Epithelial cell of umbilical artery (primary cell): ENCODE data around the gene KCNH1. TPM values are rescaled to one million over a fixed set of nuclear protein-coding genes. Genes with fewer than 3 reads are reported as not detected.

ENCODE experiments used
- total RNA-seq: library from RNA; depleted of rRNA; stranded (reverse); fragments of >200 nt; gene quantifications from 2 replicates; pipeline ENCODE4 v1.2.3, GENCODE V29; 2014

Gene KCNH1, protein sequence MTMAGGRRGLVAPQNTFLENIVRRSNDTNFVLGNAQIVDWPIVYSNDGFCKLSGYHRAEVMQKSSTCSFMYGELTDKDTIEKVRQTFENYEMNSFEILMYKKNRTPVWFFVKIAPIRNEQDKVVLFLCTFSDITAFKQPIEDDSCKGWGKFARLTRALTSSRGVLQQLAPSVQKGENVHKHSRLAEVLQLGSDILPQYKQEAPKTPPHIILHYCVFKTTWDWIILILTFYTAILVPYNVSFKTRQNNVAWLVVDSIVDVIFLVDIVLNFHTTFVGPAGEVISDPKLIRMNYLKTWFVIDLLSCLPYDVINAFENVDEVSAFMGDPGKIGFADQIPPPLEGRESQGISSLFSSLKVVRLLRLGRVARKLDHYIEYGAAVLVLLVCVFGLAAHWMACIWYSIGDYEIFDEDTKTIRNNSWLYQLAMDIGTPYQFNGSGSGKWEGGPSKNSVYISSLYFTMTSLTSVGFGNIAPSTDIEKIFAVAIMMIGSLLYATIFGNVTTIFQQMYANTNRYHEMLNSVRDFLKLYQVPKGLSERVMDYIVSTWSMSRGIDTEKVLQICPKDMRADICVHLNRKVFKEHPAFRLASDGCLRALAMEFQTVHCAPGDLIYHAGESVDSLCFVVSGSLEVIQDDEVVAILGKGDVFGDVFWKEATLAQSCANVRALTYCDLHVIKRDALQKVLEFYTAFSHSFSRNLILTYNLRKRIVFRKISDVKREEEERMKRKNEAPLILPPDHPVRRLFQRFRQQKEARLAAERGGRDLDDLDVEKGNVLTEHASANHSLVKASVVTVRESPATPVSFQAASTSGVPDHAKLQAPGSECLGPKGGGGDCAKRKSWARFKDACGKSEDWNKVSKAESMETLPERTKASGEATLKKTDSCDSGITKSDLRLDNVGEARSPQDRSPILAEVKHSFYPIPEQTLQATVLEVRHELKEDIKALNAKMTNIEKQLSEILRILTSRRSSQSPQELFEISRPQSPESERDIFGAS
- total RNA-seq, result not detected in 2 replicates

DNA sequence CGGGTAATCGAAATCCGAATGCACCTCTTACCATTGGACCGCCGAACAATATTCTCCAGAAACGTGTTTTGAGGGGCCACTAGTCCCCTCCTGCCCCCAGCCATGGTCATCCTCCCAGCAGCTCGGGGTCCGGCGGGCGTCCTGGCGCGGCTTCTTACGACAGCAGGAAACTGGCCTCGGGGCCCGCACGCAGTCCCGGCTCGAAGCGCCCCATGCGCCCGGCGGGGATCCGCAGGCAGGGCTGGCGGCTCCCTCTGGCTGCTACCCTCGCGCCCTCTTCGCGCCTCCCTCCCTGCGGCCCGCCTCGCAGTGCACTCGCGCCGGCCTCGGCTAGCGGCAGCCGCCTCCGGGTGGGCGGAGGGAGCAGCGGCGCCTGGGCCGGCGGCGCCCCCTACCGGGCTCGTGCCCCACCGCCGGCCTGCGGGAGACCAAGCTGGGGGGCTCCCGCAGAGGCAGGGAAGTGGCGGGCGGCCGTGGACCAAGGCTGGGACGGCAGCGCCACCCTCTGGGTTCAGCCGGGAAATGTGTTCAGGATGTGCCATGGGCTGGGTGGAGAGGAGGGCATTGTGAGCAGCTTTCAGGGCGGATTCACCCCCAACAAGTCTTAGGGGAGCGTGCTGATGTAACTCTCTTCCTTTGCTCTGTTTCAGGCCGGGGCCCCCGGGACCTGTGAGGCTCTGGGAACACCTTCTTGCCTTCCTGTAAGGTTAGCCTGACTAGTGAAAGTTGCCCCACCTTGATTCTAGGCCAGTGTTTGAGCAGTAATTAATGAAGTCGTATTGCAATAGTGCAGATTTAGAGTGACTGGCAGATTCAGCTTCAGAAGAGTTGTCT, at the start of gene KCNH1:
TSS of gene KCNH1 (minus strand) at position 313 of the 834 bp plus-strand sequence. CDS start at position 110, 203 bp downstream.

Other genes starting within 250 kb of the KCNH1 start
- 5.2 and 11.9 TPM in 2 replicates for gene RCOR3, start 125.2 kb upstream of the KCNH1 start, total RNA-seq
- 6.2 and 14.1 TPM in 2 replicates for gene TRAF5, start 192.7 kb upstream of the KCNH1 start, total RNA-seq